OCI-LY7 (cell line): ENCODE results near the gene HSCB. TPM values are rescaled to one million over a fixed set of nuclear protein-coding genes. Genes with fewer than 3 reads are reported as not detected.
A peak's percentile ranks its signal among the peaks of the same experiment; 100 is the strongest.

Source experiments
- BruUV-seq: library from RNA; stranded (reverse); fragments of 400-500 nt; replicated peaks from 2 replicates; lab custom pipeline; 2021; lab: Mats Ljungman, UMichigan
- CTCF ChIA-PET: fragments of 300-600 bp; sonication (Branson Sonifier 250); formaldehyde crosslinking; loops from one replicate; lab custom pipeline; 2022; ENCODE audit warnings: antibody characterized with exemption; ENCODE audit not compliant: unreplicated experiment; lab: Charles Lee
- POLR2A ChIA-PET: fragments of 300-600 bp; sonication (Branson Sonifier 250); formaldehyde crosslinking; loops from one replicate; lab custom pipeline; 2022; ENCODE audit warnings: antibody characterized with exemption; lab: Charles Lee
- DNase-seq: peaks from one replicate; pipeline ENCODE4 v3.0.0-alpha.2; 2015; ENCODE audit warnings: low spot score
- H2AFZ ChIP-seq: fragments of 200-600 bp; sonication (generic), shearing (Covaris generic); 2 replicates; pipeline ENCODE4 v1.6.1; 2014; ENCODE audit warnings: mild to moderate bottlenecking, antibody characterized with exemption, low read length, moderate library complexity
- H3K27ac ChIP-seq: fragments of 200-600 bp; sonication (generic); 2 replicates; pipeline ENCODE4 v1.5.1; 2014; ENCODE audit warnings: mixed run types, low read depth, mild to moderate bottlenecking, moderate library complexity, low read length, inconsistent platforms; ENCODE audit not compliant: poor library complexity, severe bottlenecking
- H3K36me3 ChIP-seq: fragments of 200-600 bp; sonication (generic); 2 replicates; pipeline ENCODE4 v1.6.1; 2014; ENCODE audit warnings: mild to moderate bottlenecking, antibody characterized with exemption, low read length, moderate library complexity, mixed read lengths; ENCODE audit not compliant: insufficient read depth
- H3K4me1 ChIP-seq: fragments of 200-600 bp; sonication (generic); 2 replicates; pipeline ENCODE4 v1.5.1; 2014; ENCODE audit warnings: mild to moderate bottlenecking, low read length; ENCODE audit not compliant: insufficient read depth, poor library complexity, severe bottlenecking
- H3K4me2 ChIP-seq: fragments of 200-600 bp; sonication (generic); 2 replicates; pipeline ENCODE4 v1.6.1; 2014; ENCODE audit warnings: mild to moderate bottlenecking, low read length
- H3K4me3 ChIP-seq: fragments of 200-600 bp; sonication (generic); 2 replicates; pipeline ENCODE4 v1.5.1; 2014; ENCODE audit warnings: mild to moderate bottlenecking, low read depth, low read length; ENCODE audit not compliant: poor library complexity, severe bottlenecking
- H3K79me2 ChIP-seq: fragments of 200-600 bp; sonication (generic); 2 replicates; pipeline ENCODE4 v1.6.1; 2016; ENCODE audit warnings: low read depth, mild to moderate bottlenecking, low read length, moderate library complexity, mixed read lengths; ENCODE audit not compliant: insufficient read depth
- H3K9me2 ChIP-seq: fragments of 200-600 bp; sonication (generic); 2 replicates; pipeline ENCODE4 v1.6.1; 2016; ENCODE audit warnings: mild to moderate bottlenecking, low read length, mixed read lengths; ENCODE audit not compliant: insufficient read depth
- H3K9me3 ChIP-seq: fragments of 200-600 bp; sonication (generic); 2 replicates; pipeline ENCODE4 v1.6.1; 2014; ENCODE audit warnings: mild to moderate bottlenecking, mixed run types, low read length, mixed read lengths
- H4K20me1 ChIP-seq: fragments of 200-600 bp; sonication (generic); 2 replicates; pipeline ENCODE4 v1.6.1; 2014; ENCODE audit warnings: mild to moderate bottlenecking, antibody characterized with exemption, low read length, moderate library complexity, mixed read lengths; ENCODE audit not compliant: insufficient read depth
- CTCF ChIP-seq: fragments of 200-600 bp; sonication (generic); conservative IDR thresholded peaks from 2 replicates; pipeline ENCODE4 v1.5.1; 2014; ENCODE audit warnings: mild to moderate bottlenecking, antibody characterized with exemption, low read length, moderate library complexity, mixed read lengths
- EZH2phosphoT487 ChIP-seq: fragments of 200-600 bp; sonication (generic); IDR thresholded peaks from 2 replicates; pipeline ENCODE4 v1.6.1; 2018; ENCODE audit warnings: low read depth, borderline replicate concordance, mild to moderate bottlenecking, mixed run types, antibody characterized with exemption, low read length, moderate library complexity, mixed read lengths
- intact Hi-C: fragments of 100-400 bp; cut with micrococcal nuclease; formaldehyde crosslinking; loops from one replicate; pipeline ENCODE4 v1.10.0; 2022; ENCODE audit not compliant: unreplicated experiment
- total RNA-seq, 2 experiments: library from RNA; depleted of rRNA in 1 of 2; stranded (reverse); fragments of >200 nt in 1 of 2; shearing (Covaris generic) in 1 of 2; gene quantifications; 2 replicates each; pipeline ENCODE4 v1.2.3, GENCODE V29; 2014 to 2022

HSCB gene
- total RNA-seq, 2 experiments from 2014 or later: 17.2 to 23.4 TPM

GRCh38 chr22:28773461-28773867 lies 31.6 kb downstream of the HSCB start:
- H3K4me2 ChIP-seq: peak overlapping the region; percentile 98
- H4K20me1 ChIP-seq: 0 out of 2 replicates have a peak, but pooled peaks cover 6% of the 10 kb centered on the region
- TF ChIP-seq CTCF (no peak), EZH2phosphoT487 (no peak)
- peaks cover 5% of the 10 kb centered on the region; the same call in 1 of the 2 replicates for H3K9me3 ChIP-seq
- H3K79me2 ChIP-seq: peaks cover 18% of the 10 kb centered on the region; the same call in 1 of the 2 replicates
- CTCF ChIA-PET: no interaction called here
- POLR2A ChIA-PET: no interaction called here
- peaks cover 5% of the 10 kb centered on the region for H3K4me1 ChIP-seq
- H3K9me2 ChIP-seq: no peaks in the 10 kb centered on the region
- DNase-seq: no peak
- intact Hi-C loops: loop anchor here (10.0 kb wide), 1 partner anchor 51 kb away; no protein-coding TSS in a partner anchor
- peak overlapping the region; percentile 38 for H3K27ac ChIP-seq
- BruUV-seq: TSS peak; percentile 78
- peak overlapping the region; percentile 90 for H3K4me3 ChIP-seq
- H3K36me3 ChIP-seq: peaks cover 42% of the 10 kb centered on the region
- peak overlapping the region; percentile 23; the same call in 1 of the 2 replicates for H2AFZ ChIP-seq

GRCh38 chr22:28774378-28774777 lies 32.5 kb downstream of the HSCB start:
- no peak overlapping the region for H3K27ac ChIP-seq

More at GRCh38 chr22:28774378-28774777, 32.5 kb downstream of the HSCB start:
- intact Hi-C loops: loop anchor here (10.0 kb wide), 1 partner anchor 50 kb away; no protein-coding TSS in a partner anchor
- TF ChIP-seq CTCF (no peak), EZH2phosphoT487 (no peak)
- Histone ChIP-seq H3K4me2 (no peak overlapping the region), H3K9me3 (no peaks in the 10 kb centered on the region), H3K4me3 (no peak overlapping the region), H2AFZ (no peak overlapping the region), H3K36me3 (peaks cover 47% of the 10 kb centered on the region), H3K79me2 (peaks cover 18% of the 10 kb centered on the region; the same call in 1 of the 2 replicates), H3K9me2 (no peaks in the 10 kb centered on the region), H3K4me1 (peaks cover 5% of the 10 kb centered on the region), H4K20me1 (0 out of 2 replicates have a peak, but pooled peaks cover 6% of the 10 kb centered on the region)
- DNase-seq: no peak
- ChIA-PET POLR2A (interaction anchor here (0.6 kb wide), 1 partner anchor 13 kb away, joined by 4 read pairs; no protein-coding TSS in a partner anchor), CTCF (no interaction called here)
- no TSS peak for BruUV-seq
